Chondrocyte (in vitro differentiated cells): ENCODE results near the gene DHX29. TPM values are rescaled to one million over a fixed set of nuclear protein-coding genes. Genes with fewer than 3 reads are reported as not detected.
A peak's percentile ranks its signal among the peaks of the same experiment; 100 is the strongest.

Experiments
- DNase-seq: peaks from one replicate; pipeline ENCODE4 v3.0.0; 2021; ENCODE audit warnings: mixed read lengths, low spot score
- H3K27ac Mint-ChIP-seq: one replicate; pipeline ENCODE4 v1.8.0; 2021; ENCODE audit warnings: mild to moderate bottlenecking, moderate library complexity, mixed read lengths; ENCODE audit not compliant: unreplicated experiment
- H3K27me3 Mint-ChIP-seq: 2 replicates; pipeline ENCODE4 v1.8.0; 2021; ENCODE audit warnings: low read depth, mixed read lengths
- H3K36me3 Mint-ChIP-seq: 2 replicates; pipeline ENCODE4 v1.8.0; 2021; ENCODE audit warnings: low read depth, mixed read lengths
- H3K4me1 Mint-ChIP-seq: 2 replicates; pipeline ENCODE4 v1.8.0; 2021; ENCODE audit warnings: low read depth, mild to moderate bottlenecking, mixed read lengths
- H3K4me3 Mint-ChIP-seq: one replicate; pipeline ENCODE4 v1.8.0; 2021; ENCODE audit warnings: mild to moderate bottlenecking, moderate library complexity, mixed read lengths; ENCODE audit not compliant: unreplicated experiment
- H3K9me3 Mint-ChIP-seq: 2 replicates; pipeline ENCODE4 v1.8.0; 2021; ENCODE audit warnings: low read depth, mixed read lengths
- CTCF ChIP-seq: fragments of 200-600 bp; sonication (generic); IDR thresholded peaks from 2 replicates; pipeline ENCODE4 v1.5.0; 2021; ENCODE audit warnings: antibody characterized with exemption, mild to moderate bottlenecking, moderate library complexity
- total RNA-seq: library from RNA; stranded (reverse); gene quantifications from 3 replicates; pipeline ENCODE4 v1.2.1, GENCODE V29; 2021

The DHX29 gene
- total RNA-seq, 1 donor from 2014 or later, result 23.0 TPM

GRCh38 chr5:55234121-55234700 is 73.3 kb downstream of the DHX29 start:
- peaks cover 27% of the 10 kb centered on the region for H3K4me1 Mint-ChIP-seq
- no peaks in the 10 kb centered on the region for H3K36me3 Mint-ChIP-seq
- no peak for TF ChIP-seq CTCF
- H3K27ac Mint-ChIP-seq, result no peak overlapping the region
- peak overlapping the region; percentile 89 for H3K4me3 Mint-ChIP-seq
- peaks cover 61% of the 10 kb centered on the region for H3K27me3 Mint-ChIP-seq
- no peaks in the 10 kb centered on the region for H3K9me3 Mint-ChIP-seq
- no peak for DNase-seq

- Mint-ChIP-seq H3K4me3 (peak within 1 kb of the TSS; percentile 89), H3K9me3 (no peaks in the 10 kb centered on the region), H3K27me3 (peaks cover 65% of the 10 kb centered on the region), H3K36me3 (peaks cover 2% of the 10 kb centered on the region), H3K4me1 (peaks cover 27% of the 10 kb centered on the region), H3K27ac (peak within 1 kb of the TSS; percentile 32)
- no peak for DNase-seq
- peak; percentile 34 for TF ChIP-seq CTCF
Measured at GRCh38 chr5:55232985-55233928, 74.2 kb downstream of the DHX29 start, which contains the start of gene CCNO. Gene CCNO (minus strand): TSS chr5:55233608. CDS start chr5:55233523, 85 bp downstream.

GRCh38 chr5:55232271-55232984 is 75.1 kb downstream of the DHX29 start:
- H3K27me3 Mint-ChIP-seq, result peaks cover 70% of the 10 kb centered on the region
- peak overlapping the region; percentile 89 for H3K4me3 Mint-ChIP-seq
- H3K4me1 Mint-ChIP-seq, result peaks cover 32% of the 10 kb centered on the region
- DNase-seq, result no peak
- TF ChIP-seq CTCF, result no peak
- H3K9me3 Mint-ChIP-seq, result no peaks in the 10 kb centered on the region
- H3K36me3 Mint-ChIP-seq, result peaks cover 2% of the 10 kb centered on the region
- H3K27ac Mint-ChIP-seq, result peak overlapping the region; percentile 32

GRCh38 chr5:55231919-55232270 is 75.6 kb downstream of the DHX29 start:
- Mint-ChIP-seq H3K36me3 (peaks cover 2% of the 10 kb centered on the region), H3K4me1 (peaks cover 32% of the 10 kb centered on the region), H3K9me3 (no peaks in the 10 kb centered on the region), H3K4me3 (peak overlapping the region; percentile 89), H3K27ac (no peak overlapping the region), H3K27me3 (peaks cover 68% of the 10 kb centered on the region)
- DNase-seq, result no peak
- TF ChIP-seq CTCF, result no peak
